ENCODE results near the gene DNM2. TPM values are rescaled to one million over a fixed set of nuclear protein-coding genes. Genes with fewer than 3 reads are reported as not detected.
A peak's percentile ranks its signal among the peaks of the same experiment; 100 is the strongest.
"Not testable (repeated sequence)": the region's sequence is repeated elsewhere in the genome, so short reads cannot be mapped to it uniquely, and the experiment has no call there.

Gene DNM2
- total RNA-seq, 1 experiment from 2014 or later, result 188 TPM

- H3K27me3 ChIP-seq (ENCODE audit: insufficient read depth, low read depth), result no peaks in the 10 kb centered on the region
- intact Hi-C loops (cut with micrococcal nuclease; ENCODE audit: unreplicated experiment), result no loop called here
- POLR2A ChIA-PET (ENCODE audit: unreplicated experiment), result interaction anchor here (0.6 kb wide), 1 partner anchor 30 kb away, joined by 27 read pairs; no protein-coding TSS in a partner anchor
- H3F3A ChIP-seq (ENCODE audit: insufficient read depth, low read depth), result peaks cover 19% of the 10 kb centered on the region
- H2AFZ ChIP-seq, result no peak overlapping the region
- H3K4me1 ChIP-seq (replicated peaks; ENCODE audit: insufficient read depth), result peaks cover 14% of the 10 kb centered on the region
- H3K9me3 ChIP-seq (ENCODE audit: insufficient read depth, low read depth), result no peaks in the 10 kb centered on the region
- H3K4me2 ChIP-seq, result no peak overlapping the region
- no peak overlapping the region for H3K4me3 ChIP-seq
- H3K27ac ChIP-seq, result no peak overlapping the region
- no peaks in the 10 kb centered on the region for H3K36me3 ChIP-seq (ENCODE audit: low read depth)
- peaks cover 22% of the 10 kb centered on the region for H3K79me2 ChIP-seq (ENCODE audit: low read depth)
- CTCF ChIA-PET, result interaction anchor here (0.6 to 0.9 kb wide), 2 partner anchors 33 to 279 kb away, joined by 3 to 4 read pairs; partner anchors contain the start of gene TMED1
- no peak for DNase-seq
- no peaks in the 10 kb centered on the region for H3K9me2 ChIP-seq (ENCODE audit: insufficient read depth)
- TF ChIP-seq EZH2 (IDR thresholded peaks at IDR 0.05; ENCODE audit: low read depth), result no peak
- TF ChIP-seq, protein P1, sequence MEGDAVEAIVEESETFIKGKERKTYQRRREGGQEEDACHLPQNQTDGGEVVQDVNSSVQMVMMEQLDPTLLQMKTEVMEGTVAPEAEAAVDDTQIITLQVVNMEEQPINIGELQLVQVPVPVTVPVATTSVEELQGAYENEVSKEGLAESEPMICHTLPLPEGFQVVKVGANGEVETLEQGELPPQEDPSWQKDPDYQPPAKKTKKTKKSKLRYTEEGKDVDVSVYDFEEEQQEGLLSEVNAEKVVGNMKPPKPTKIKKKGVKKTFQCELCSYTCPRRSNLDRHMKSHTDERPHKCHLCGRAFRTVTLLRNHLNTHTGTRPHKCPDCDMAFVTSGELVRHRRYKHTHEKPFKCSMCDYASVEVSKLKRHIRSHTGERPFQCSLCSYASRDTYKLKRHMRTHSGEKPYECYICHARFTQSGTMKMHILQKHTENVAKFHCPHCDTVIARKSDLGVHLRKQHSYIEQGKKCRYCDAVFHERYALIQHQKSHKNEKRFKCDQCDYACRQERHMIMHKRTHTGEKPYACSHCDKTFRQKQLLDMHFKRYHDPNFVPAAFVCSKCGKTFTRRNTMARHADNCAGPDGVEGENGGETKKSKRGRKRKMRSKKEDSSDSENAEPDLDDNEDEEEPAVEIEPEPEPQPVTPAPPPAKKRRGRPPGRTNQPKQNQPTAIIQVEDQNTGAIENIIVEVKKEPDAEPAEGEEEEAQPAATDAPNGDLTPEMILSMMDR (conservative IDR thresholded peaks at IDR 0.05), result no peak
- H4K20me1 ChIP-seq (ENCODE audit: insufficient read depth), result no peaks in the 10 kb centered on the region
- no TSS peak for BruUV-seq (replicated peaks)
Observed at GRCh38 chr19:10868872-10869547, 151.1 kb downstream of the DNM2 start.

DNA sequence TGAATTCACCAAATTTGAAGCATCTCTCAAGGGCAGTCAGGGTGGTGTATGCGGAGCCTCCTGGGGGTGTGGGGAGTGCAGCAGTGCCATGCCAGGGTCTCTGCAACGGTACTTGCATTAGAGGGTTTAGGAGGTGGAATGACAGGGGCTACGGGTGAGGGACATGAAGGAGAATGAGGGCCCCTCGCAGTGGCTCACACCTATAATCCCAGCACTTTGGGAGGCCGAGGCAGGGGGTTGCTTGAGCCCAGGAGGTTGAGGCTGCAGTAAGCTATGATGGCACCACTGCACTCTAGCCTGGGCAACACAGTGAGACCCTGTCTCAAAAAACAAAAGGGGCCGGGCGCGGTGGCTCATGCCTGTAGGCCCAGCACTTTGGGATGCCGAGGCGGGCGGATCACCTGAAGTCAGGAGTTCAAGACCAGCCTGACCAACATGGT lies 152.0 kb downstream of the DNM2 start:
- Histone ChIP-seq H3K4me3 (peak overlapping the region; percentile 63; the same call in 1 of the 2 replicates), H3K4me1 (replicated peaks; ENCODE audit: insufficient read depth) (peaks cover 17% of the 10 kb centered on the region), H3K79me2 (ENCODE audit: low read depth) (peaks cover 30% of the 10 kb centered on the region), H3F3A (ENCODE audit: insufficient read depth, low read depth) (peaks cover 18% of the 10 kb centered on the region), H3K4me2 (peak overlapping the region; percentile 91)
- not testable (repeated sequence) for H3K27ac ChIP-seq; H3K9me2 ChIP-seq (ENCODE audit: insufficient read depth); BruUV-seq (replicated peaks); H3K27me3 ChIP-seq (ENCODE audit: insufficient read depth, low read depth); DNase-seq; H4K20me1 ChIP-seq (ENCODE audit: insufficient read depth); H3K9me3 ChIP-seq (ENCODE audit: insufficient read depth, low read depth); H3K36me3 ChIP-seq (ENCODE audit: low read depth); H2AFZ ChIP-seq
- ChIA-PET CTCF (interaction anchor here (0.6 kb wide), 1 partner anchor 278 kb away, joined by 4 read pairs; no protein-coding TSS in a partner anchor), POLR2A (ENCODE audit: unreplicated experiment) (interaction anchor here (1.4 kb wide), 1 partner anchor 34 kb away, joined by 24 read pairs; the partner anchor contains the start of gene TMED1)
- intact Hi-C loops (cut with micrococcal nuclease; ENCODE audit: unreplicated experiment), result loop anchor here (2.0 to 5.0 kb wide), 3 partner anchors 29 to 267 kb away; no protein-coding TSS in a partner anchor

DNA sequence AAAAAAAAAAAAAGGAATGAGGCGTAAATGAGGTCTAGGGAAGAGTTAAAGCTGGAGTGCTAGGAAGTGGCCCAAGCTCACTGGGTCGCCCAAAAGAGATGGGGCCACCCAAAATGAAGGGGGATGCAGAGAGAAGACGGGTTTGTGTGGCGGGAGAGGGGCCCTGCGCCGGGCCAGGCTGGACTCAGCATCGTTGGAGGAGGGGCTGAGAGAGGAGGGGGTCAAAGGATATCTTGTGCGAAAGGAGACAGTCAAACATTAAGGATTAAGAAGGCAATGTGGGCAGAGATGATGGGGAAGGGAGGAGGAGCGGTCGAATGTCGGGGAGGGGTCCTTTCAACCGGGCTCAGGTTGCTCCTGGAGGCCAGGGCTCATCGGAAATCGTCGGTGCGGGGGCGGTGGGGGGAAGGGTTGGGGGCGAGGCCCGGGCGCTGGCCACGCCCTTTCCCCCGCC lies 152.6 kb downstream of the DNM2 start:
- H3K9me3 ChIP-seq (ENCODE audit: insufficient read depth, low read depth), result no peaks in the 10 kb centered on the region
- intact Hi-C loops (cut with micrococcal nuclease; ENCODE audit: unreplicated experiment), result loop anchor here (2.0 to 5.0 kb wide), 3 partner anchors 28 to 267 kb away; no protein-coding TSS in a partner anchor
- BruUV-seq (replicated peaks), result no TSS peak
- no peaks in the 10 kb centered on the region for H3K27me3 ChIP-seq (ENCODE audit: insufficient read depth, low read depth)
- ChIA-PET CTCF (interaction anchor here (0.6 to 0.9 kb wide), 5 partner anchors 28 to 224 kb away, joined by 3 to 9 read pairs (median 7); partner anchors contain the start of gene TMED1), POLR2A (ENCODE audit: unreplicated experiment) (interaction anchor here (0.6 to 1.4 kb wide), 2 partner anchors 34 to 59 kb away, joined by 4 to 24 read pairs; partner anchors contain the start of gene TMED1)
- no peaks in the 10 kb centered on the region for H3K36me3 ChIP-seq (ENCODE audit: low read depth)
- no peaks in the 10 kb centered on the region for H4K20me1 ChIP-seq (ENCODE audit: insufficient read depth)
- H3K4me3 ChIP-seq, result peak overlapping the region; percentile 63
- peaks cover 37% of the 10 kb centered on the region for H3K79me2 ChIP-seq (ENCODE audit: low read depth)
- no peak for DNase-seq
- H3K4me2 ChIP-seq, result peak overlapping the region; percentile 91
- H3K27ac ChIP-seq, result 0 out of 2 replicates have a peak overlapping the region, but pooled peaks have one; percentile 9
- H3K4me1 ChIP-seq (replicated peaks; ENCODE audit: insufficient read depth), result peaks cover 17% of the 10 kb centered on the region
- peak overlapping the region; percentile 96 for H2AFZ ChIP-seq
- no peaks in the 10 kb centered on the region for H3K9me2 ChIP-seq (ENCODE audit: insufficient read depth)
- TF ChIP-seq, protein P1 (conservative IDR thresholded peaks at IDR 0.05), result no peak
- no peak for TF ChIP-seq EZH2 (IDR thresholded peaks at IDR 0.05; ENCODE audit: low read depth)
- peaks cover 18% of the 10 kb centered on the region for H3F3A ChIP-seq (ENCODE audit: insufficient read depth, low read depth)

Data from PC-9 (cell line).